GM20000 (cell line): ENCODE measurements around the gene TMEM114.

Source experiments
- DNase-seq: peaks from one replicate; pipeline ENCODE4 v3.0.0; 2012; ENCODE audit warnings: low spot score
- TF ChIP-seq, protein P1 (sequence below): IDR thresholded peaks from 2 replicates; pipeline ENCODE4 v1.5.1; 2012; ENCODE audit warnings: mild to moderate bottlenecking, control low read depth; ENCODE audit errors: extremely low read depth, missing control alignments

The TMEM114 gene

GRCh38 chr16:8583732-8584131, 6.6 kb downstream of the TMEM114 start:
- DNase-seq = no peak
- TF ChIP-seq, protein P1, sequence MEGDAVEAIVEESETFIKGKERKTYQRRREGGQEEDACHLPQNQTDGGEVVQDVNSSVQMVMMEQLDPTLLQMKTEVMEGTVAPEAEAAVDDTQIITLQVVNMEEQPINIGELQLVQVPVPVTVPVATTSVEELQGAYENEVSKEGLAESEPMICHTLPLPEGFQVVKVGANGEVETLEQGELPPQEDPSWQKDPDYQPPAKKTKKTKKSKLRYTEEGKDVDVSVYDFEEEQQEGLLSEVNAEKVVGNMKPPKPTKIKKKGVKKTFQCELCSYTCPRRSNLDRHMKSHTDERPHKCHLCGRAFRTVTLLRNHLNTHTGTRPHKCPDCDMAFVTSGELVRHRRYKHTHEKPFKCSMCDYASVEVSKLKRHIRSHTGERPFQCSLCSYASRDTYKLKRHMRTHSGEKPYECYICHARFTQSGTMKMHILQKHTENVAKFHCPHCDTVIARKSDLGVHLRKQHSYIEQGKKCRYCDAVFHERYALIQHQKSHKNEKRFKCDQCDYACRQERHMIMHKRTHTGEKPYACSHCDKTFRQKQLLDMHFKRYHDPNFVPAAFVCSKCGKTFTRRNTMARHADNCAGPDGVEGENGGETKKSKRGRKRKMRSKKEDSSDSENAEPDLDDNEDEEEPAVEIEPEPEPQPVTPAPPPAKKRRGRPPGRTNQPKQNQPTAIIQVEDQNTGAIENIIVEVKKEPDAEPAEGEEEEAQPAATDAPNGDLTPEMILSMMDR = no peak

DNA sequence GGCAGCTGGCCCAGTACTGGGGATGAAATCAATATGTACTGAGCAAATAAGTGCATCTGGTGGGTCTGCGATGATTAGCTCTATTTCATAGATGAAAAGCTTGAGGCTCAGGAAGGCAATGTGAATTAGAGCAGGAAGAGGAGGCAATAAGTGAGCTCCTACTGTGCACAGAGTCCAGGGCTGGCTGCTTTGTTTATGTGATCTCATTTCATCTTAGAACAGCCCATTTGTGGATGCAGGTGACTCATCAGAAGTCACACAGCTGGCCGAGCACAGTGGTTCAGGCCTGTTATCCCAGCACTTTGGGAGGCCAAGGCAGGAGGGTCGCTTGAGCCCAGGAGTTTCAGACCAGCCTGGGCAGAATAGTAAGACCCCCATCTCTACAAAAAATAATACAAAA, 7.1 kb downstream of the TMEM114 start:
- no peak for DNase-seq

DNA sequence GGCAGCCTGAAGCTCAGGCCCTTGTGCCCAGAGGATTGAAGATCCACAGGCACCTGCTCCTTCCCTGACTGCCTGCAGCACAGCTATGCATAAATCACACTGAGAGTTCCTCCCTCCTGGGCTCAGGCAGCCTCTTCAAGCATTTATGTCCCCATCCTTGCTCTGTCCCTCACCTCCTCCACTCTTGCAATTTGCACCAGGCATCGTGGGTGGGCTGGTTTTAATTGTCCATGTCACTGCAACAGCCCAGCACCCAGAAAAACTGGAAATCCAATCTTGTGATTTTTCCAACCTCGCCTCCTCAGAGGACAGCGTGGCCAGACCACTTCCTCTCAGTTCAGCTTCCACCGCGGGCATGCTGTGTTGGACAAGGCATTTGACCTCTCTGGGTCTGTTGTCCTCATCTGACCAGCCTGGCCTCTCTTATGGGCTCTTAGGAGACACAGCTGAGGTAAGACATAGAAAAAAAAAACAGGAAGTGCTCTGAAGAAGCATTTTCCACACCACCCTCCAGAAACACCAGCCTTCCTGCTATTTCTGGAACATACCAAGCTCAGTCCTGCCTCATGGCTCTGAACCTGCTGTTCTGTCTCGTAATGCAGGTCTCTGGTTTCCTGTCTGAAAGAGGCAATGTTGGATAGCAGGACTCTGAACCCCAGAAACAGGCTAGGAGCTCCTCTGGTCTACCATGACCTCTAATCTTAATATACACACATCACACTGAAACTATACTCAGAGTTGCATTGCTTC, 8.3 kb downstream of the TMEM114 start:
- DNase-seq = no peak
- TF ChIP-seq, protein P1 = no peak

More for the DNA sequence above, 7.1 kb downstream of the TMEM114 start:
- TF ChIP-seq, protein P1 = no peak

DNA sequence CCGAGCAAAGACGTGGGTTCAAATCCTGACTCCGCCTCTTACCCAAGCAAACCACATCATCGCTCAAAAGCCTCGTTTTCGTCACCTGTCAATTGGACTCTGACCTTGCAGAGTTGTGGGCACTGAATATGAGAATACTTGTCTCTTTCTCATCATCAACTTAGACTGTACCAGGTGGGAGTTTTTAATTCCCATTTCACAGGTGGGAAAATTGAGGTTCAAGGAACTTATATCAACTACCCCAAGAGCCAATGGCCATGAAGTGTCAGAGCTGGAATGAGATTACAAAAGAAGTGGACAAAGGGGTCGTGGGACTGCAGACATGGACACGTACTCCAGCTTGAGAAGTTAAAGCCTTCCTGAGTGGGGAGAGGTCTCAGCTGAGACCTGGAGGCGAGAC, 10.8 kb downstream of the TMEM114 start:
- TF ChIP-seq, protein P1 = no peak
- DNase-seq = no peak

GRCh38 chr16:8577678-8578304, 12.5 kb downstream of the TMEM114 start:
- TF ChIP-seq, protein P1 = no peak
- no peak for DNase-seq

DNA sequence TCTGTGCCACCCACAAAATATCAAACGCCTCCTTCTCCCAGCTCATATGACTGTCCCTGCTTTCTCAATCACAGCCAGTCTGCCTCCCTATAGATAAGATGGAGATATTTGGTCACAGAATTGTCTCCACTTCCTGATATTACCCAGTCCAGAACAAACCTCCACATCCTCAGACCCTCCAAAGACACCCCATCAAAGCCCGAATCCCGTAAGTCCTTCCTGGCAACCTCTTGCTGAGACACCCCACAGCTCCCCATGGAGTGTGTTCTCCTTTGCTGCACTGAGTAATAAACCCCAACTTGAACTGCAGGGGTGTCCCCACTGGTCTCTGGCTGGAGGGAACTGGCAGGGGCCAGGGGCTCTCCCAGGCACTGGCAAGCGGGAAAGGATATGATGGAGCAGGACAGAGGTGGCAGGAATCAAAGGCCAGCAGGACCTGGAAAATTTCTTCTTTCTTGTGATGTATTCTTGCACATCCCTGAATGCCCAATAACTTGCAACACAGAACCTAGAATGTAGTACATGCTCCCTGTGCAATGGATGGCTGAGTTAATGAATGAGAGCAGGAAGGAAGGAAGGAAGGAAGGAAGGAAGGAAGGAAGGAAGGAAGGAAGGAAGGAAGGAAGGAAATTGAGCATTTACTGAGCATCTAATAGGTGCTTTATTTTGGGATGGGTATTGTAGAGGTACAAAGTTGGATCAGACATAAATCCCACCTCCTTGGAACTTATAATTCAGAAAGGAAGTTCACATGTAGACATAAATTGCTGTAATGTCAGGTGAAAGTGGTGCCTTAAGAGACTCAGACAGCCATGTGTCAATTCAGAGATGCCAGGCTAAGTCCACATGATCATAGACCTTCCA, 13.9 kb downstream of the TMEM114 start:
- TF ChIP-seq, protein P1 = no peak

DNA sequence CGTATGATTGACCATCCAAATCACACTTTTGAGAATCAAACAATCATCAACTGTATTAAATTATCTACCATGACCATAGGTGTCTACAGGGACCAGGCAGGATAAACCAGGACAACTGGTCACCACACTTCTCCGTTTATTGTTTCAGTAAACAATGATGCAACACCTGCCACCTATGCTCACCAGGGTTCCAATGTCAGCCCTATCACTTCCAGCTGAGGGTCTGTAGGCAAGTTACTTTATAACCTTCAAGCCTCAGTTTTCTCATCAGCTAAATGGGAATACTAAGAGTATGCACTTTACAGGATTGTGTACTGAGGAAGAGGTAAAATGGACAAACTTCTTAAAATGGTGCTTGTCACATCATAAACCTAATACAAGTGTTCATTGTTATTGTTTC, 14.9 kb downstream of the TMEM114 start:
- TF ChIP-seq, protein P1 = no peak
- no peak for DNase-seq

More for the DNA sequence above, 13.9 kb downstream of the TMEM114 start:
- DNase-seq = no peak
